HG03039 (cell line): ENCODE measurements around the gene PAXX.

Experiments used
- ATAC-seq: cut with Tn5 transposase; IDR thresholded peaks from one replicate; pipeline ENCODE4 v1.9.1; 2021; ENCODE audit warnings: mild to moderate bottlenecking, moderate library complexity; ENCODE audit not compliant: unreplicated experiment

Gene PAXX

DNA sequence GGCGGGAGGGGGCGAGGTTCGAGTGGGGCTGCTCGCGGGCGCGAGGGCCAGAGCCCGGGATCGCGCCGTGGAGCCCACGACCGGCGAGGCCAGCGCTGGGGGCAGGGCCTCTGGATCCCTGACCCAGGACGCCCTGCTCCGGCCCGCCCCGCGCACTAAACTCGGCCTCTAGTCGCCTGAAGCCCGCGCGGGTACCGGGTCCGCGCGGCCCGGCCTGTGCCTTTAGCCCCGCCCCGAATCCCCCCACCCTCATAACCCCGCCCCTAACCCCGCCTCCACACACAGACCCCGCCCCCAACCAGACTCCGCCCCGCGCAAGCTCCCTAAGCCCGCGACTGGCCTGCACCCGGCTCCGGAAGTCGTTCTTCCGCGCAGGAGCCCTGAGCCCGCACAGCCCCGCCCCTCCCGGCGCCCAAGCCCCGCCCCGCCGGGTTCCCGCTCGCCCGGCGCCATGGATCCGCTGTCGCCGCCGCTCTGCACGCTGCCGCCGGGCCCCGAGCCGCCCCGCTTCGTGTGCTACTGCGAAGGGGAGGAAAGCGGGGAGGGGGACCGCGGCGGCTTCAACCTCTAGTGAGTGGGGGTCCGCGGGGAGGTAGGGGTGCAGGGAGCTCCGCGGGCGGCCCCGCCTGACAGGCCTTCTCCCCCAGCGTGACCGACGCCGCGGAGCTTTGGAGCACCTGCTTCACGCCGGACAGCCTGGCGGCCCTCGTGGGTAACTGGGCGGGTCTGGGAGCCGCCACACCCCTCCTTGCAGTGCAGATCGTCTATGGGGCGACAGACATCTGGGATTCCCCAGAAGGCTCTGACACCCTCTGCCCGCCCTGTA, at the start of gene PAXX:
Gene PAXX, plus strand, starts transcription at position 430 of the 826 bp plus-strand sequence. Its CDS starts 22 bp downstream, at position 452.
- peak; percentile 72 for ATAC-seq

DNA sequence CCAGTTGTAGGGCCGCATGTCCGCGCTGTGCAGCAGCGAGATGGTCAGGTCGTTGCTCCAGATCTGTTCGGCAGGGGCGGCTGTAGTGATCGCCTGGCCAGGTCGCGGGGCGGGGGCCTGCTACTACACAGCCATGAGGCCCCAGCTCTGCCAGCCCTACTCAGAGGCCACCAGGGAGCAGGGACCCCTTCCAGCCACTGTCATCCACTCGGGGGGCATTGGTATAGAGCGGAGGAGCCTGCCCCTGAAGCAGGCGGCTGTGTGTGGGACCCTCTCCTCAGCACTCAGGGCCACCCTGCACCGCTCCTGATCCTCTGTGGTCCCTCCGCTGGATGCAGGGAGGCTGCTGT, 49.4 kb upstream of the PAXX start:
- no peak for ATAC-seq

DNA sequence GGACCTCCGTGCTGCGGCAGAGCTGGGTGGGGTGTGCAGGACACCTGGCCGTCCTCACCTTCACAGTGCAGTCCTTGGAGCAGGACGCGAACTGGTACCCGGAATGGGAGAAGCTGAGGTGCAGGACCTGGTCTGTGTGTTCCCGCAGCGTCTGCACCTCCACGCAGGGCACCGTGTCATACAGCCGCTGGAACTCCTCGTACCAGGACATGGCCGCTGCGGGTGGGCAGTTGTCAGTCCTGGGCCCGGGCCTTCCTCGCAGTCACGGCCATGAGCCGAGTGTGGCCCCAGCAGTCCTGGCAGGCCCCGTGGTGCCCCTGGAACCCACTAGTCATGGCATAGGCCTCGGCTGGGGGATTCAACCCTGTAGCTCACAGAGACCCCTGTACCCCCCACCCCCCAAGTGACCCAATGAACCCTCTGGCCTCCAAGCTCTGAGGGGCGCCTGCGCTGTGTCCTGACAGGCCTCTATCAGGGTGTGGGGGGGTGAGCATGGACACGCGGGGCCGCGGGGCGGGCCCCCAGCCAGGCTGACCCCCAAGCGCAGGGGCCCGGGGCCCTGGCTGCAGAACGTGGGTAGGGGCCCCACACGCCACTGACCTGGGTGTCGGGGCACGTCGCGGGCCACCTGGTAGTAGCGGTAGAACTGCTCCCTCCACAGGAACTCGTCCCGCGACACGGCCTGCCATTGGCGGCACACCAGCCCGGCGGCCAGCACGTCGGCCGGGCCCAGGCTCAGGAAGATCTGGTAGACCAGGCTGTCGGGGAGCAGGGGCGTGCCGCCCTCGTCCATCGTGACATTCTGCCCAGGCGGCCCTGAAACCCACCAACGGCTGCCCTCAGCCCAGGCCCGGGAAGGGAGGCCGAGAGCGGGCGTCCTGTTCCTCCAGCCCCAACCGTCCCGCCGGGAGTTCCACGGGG, 48.7 kb upstream of the PAXX start:
- peak; percentile 11 for ATAC-seq

GRCh38 chr9:136944212-136944518, 48.1 kb upstream of the PAXX start:
- peak; percentile 19 for ATAC-seq

GRCh38 chr9:136944519-136945332, 47.5 kb upstream of the PAXX start, which contains the start of the genes C8G and FBXW5:
C8G (plus strand) TSS chr9:136945243; CDS start chr9:136945321, 78 bp downstream.
FBXW5 (minus strand) TSS chr9:136944738; CDS start chr9:136944083, 655 bp downstream.
- peak; percentile 76 for ATAC-seq

- no peak for ATAC-seq
Observed at GRCh38 chr9:136945333-136946227, 46.6 kb upstream of the PAXX start.

- ATAC-seq = no peak
Observed at GRCh38 chr9:136946228-136947027, 45.8 kb upstream of the PAXX start.

DNA sequence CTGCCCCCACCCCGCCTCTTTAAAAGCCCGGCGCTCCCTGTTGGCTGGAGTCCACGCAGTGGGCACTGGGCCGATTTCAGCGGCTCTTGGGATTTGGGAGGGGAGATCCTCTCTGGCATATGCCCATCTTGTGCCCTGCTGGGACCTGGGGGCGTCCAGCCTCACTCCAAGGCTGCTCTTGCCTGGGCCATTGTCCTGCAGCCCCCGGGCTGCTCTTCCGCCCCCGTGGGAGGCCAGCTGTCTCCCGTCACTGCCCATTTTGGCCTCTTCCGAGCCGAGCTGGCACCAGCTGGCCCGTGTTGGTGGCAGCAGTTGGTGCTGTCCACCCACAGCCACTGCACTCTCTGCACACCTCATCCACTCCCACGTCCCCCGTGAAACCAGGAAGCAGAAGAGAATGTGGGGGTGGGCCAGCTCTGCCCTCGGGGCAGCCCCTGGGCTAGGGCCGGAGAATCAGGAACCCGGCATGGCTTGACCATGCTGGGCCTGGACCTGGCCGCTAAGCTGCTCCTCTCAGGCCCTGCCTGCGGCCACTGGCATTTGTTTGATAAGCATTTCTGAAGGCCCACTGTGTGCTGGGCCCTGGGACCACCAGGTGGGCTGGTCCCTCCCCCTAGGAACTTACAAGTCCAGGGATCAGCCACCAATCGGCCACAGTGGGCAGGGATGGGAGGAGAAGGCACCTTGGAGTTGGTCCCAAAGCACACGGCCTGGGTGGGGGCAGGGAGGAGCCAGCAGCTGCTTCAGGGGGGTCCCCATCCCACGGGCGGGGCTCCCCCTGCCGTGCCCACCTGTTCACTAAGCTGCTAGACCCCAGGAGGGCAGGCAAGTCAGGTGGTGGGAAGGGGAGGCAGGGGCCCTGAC, 45.0 kb upstream of the PAXX start:
- no peak for ATAC-seq

DNA sequence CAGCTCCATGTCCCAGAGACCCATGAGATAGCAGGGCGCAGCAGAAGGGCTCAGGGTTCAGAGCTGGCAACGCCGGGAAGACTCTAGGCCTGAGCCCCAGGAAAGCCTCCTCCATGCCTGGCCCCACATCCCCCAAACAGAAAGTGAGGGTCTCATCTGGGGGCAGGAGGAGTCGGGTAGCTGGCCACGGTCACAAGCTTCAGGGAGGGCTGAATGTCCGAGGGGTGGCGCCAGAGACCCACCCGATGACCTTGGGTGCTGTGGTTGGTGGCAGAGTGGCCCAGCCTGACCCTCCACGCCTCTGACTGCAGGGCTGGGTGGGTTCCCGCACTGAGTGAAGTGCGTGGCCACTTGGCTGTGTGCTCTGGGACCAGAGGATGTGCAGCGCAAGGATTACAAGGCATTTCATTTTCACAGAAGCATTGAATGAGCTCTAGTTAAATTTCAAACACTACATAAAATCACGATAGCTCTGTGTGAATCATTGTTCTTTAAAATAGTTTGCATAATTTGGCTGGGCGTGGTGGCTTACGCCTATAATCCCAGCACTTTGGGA, 44.2 kb upstream of the PAXX start:
- ATAC-seq = no peak

DNA sequence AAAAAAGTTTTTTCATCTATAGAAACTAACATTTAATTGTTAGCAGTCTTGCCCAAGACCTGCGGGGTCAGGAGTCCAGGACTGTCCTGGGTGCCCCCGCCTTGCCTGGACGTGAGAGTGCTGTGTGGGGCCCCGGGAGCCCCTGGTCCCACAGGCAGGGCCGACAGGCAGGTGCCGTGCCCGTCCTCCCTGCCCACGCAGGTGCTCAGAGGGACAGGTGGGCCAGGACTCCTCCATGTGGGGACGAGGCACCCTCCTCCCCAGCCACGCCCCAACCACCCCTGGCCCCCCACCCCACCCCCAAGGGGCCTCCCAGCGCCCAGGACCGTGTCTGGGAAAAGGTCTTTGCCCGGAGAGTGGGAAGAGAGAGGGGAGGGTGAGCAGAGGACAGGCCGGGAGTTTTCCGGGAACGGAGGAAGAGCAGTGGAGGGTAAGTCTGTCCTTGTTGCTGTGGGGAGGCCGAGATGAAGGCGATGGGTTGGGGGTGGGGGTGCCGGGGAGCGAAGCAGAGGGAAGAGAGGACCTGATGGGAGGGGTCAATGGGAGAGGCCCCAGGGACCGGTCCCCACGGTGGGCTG, 42.9 kb upstream of the PAXX start:
- ATAC-seq = no peak

DNA sequence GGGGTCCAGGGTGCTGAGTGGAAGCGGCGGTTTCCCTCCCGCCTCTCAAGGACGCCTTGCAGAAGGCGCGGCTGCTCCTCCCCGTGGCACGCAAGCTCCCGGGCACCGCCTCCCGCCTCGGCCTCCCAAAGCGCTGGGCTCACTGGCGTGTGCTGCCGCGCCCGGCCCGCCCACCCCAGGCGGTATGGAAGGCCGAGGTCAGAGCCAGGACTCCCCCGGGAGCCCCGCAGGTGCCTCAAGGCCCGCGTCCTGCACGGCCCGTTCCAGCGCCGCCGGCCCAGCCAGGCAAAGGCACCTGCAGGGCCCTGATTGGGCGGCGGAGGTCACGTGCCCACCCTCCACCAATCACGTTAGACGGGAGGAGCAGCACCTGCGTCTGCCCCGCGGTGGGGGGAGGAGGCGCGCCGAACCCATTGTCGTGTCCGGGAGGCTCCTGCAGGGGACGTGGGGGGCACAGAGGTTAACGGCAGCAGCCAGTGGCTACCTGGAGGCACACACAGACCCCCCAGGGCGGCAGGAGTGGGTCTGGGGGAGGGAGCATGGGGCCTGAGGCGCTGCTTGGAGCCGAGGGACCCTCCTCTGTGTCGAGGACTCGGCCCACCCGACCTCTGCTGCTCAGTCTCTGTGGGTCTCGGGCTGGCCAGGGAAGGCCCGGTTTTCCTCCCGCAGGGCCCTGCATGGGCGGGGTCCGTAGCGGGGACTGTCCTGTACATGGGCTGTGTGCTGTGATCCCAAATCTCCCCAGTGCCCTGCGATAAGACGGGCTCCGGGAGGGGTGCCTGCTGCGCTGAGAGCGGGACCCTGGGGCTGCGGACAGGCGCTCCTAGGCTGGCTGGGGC, 42.2 kb upstream of the PAXX start:
- peak; percentile 74 for ATAC-seq

GRCh38 chr9:136950656-136951276, 41.5 kb upstream of the PAXX start:
- no peak for ATAC-seq

DNA sequence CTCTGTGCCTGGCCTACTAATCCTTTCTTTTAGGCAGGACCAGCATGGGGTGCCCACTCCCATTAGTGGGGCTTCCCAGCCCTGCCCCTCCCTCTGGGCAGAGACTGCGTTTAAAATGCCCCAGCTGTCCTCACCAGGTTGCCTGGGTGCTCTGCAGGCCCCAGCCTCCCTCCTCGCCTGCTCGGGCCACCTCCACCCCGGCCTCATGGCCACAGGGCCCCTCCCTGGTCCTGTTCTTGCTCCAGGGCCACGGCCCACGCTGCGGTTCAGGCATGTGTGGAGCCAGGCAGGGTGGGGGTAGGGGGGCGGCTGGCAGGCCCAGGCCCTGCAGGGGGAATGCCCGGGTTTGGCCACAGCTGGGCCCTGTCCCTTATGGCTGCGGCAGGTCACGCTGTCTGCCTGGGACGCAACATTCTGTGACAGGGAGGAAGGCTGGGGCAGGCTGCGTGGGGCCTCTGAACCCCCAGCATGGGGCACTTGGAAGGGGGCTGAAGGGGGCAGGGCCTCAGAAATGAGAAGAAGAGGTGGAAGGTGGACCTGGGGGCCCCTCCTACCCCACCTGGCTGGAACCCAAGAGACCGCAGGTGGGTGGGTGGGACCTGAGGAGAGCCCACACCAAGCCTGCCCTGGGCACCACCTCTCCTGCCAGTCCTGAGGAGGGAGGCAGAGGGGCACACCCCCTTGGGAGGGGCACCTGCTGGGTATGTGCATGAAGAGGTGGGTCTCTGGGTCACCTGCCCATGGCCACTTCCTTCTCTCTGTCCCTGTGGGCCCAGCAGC, 40.5 kb upstream of the PAXX start, which contains the start of gene LCN12:
Gene LCN12, plus strand, starts transcription at position 733 of the 780 bp plus-strand sequence. CDS start 55 bp downstream, outside the sequence.
- ATAC-seq = no peak

GRCh38 chr9:136952321-136952850, 39.8 kb upstream of the PAXX start:
- ATAC-seq = no peak
